Brain microvascular endothelial cell (primary cell): Measurements from ENCODE around the gene PHLDB2.

ENCODE experiments used
- DNase-seq: peaks from one replicate; pipeline ENCODE4 v3.0.0-alpha.2; 2020
- H3K27ac ChIP-seq: fragments of 250-450 bp; sonication (Bioruptor Pico); 2 replicates; pipeline ENCODE4 v1.5.1; 2020; ENCODE audit warnings: mild to moderate bottlenecking, moderate library complexity
- H3K27me3 ChIP-seq: fragments of 250-450 bp; sonication (Bioruptor Pico); replicated peaks from 2 replicates; pipeline ENCODE4 v1.5.1; 2020; ENCODE audit warnings: mild to moderate bottlenecking
- H3K36me3 ChIP-seq: fragments of 250-450 bp; sonication (Bioruptor Pico); replicated peaks from 2 replicates; pipeline ENCODE4 v1.5.1; 2020; ENCODE audit warnings: mild to moderate bottlenecking
- H3K4me3 ChIP-seq: 2 replicates; pipeline ENCODE4 v1.5.1; 2011; ENCODE audit warnings: low read depth, mild to moderate bottlenecking, control low read depth, low read length, moderate library complexity
- CTCF ChIP-seq: IDR thresholded peaks from 2 replicates; pipeline ENCODE4 v1.5.1; 2011; ENCODE audit warnings: low read depth, mild to moderate bottlenecking, moderate library complexity, low read length, control low read depth, inconsistent platforms; ENCODE audit errors: missing control alignments
- in situ Hi-C: cut with HindIII; loops from 2 replicates; pipeline ENCODE4 v1.10.0; 2017; ENCODE audit warnings: low sequenced_read_pairs, low pct_ligation_motif_present

Gene PHLDB2

GRCh38 chr3:111906656-111907055 is 47.6 kb downstream of the PHLDB2 start:
- no peak for DNase-seq
- no peak overlapping the region for H3K4me3 ChIP-seq
- no peaks in the 10 kb centered on the region for H3K27me3 ChIP-seq
- TF ChIP-seq CTCF, result no peak
- H3K36me3 ChIP-seq, result peaks cover 6% of the 10 kb centered on the region
- H3K27ac ChIP-seq, result no peak overlapping the region
- in situ Hi-C loops, result no loop called here

- H3K4me3 ChIP-seq, result no peak overlapping the region
- H3K27me3 ChIP-seq, result no peaks in the 10 kb centered on the region
- in situ Hi-C loops, result no loop called here
- no peak for TF ChIP-seq CTCF
- H3K36me3 ChIP-seq, result peaks cover 6% of the 10 kb centered on the region
- H3K27ac ChIP-seq, result no peak overlapping the region
- DNase-seq, result no peak
Observed at GRCh38 chr3:111907151-111907550, 48.1 kb downstream of the PHLDB2 start.

GRCh38 chr3:111910806-111911205 is 51.7 kb downstream of the PHLDB2 start:
- TF ChIP-seq CTCF, result no peak
- peaks cover 19% of the 10 kb centered on the region for H3K36me3 ChIP-seq
- peak; percentile 81 for DNase-seq

GRCh38 chr3:111911446-111911845 is 52.4 kb downstream of the PHLDB2 start:
- DNase-seq, result no peak
- in situ Hi-C loops, result no loop called here
- TF ChIP-seq CTCF, result no peak
- Histone ChIP-seq H3K27ac (peak overlapping the region; percentile 76), H3K4me3 (no peak overlapping the region), H3K27me3 (no peaks in the 10 kb centered on the region), H3K36me3 (peaks cover 21% of the 10 kb centered on the region)

More at GRCh38 chr3:111910806-111911205, 51.7 kb downstream of the PHLDB2 start:
- H3K27ac ChIP-seq, result peak overlapping the region; percentile 76
- in situ Hi-C loops, result no loop called here
- no peak overlapping the region for H3K4me3 ChIP-seq
- H3K27me3 ChIP-seq, result no peaks in the 10 kb centered on the region

GRCh38 chr3:111913163-111913763 is 54.2 kb downstream of the PHLDB2 start:
- Histone ChIP-seq H3K36me3 (peaks cover 19% of the 10 kb centered on the region), H3K4me3 (no peak overlapping the region), H3K27me3 (no peaks in the 10 kb centered on the region), H3K27ac (no peak overlapping the region)
- TF ChIP-seq CTCF, result no peak
- in situ Hi-C loops, result no loop called here
- no peak for DNase-seq

- H3K27ac ChIP-seq, result no peak overlapping the region
- in situ Hi-C loops, result no loop called here
- no peak for DNase-seq
Observed at GRCh38 chr3:111915905-111916304, 56.8 kb downstream of the PHLDB2 start.

More at GRCh38 chr3:111915905-111916304, 56.8 kb downstream of the PHLDB2 start:
- Histone ChIP-seq H3K36me3 (peaks cover 42% of the 10 kb centered on the region), H3K4me3 (no peak overlapping the region), H3K27me3 (no peaks in the 10 kb centered on the region)
- TF ChIP-seq CTCF, result no peak
